GM04503 (cell line): ENCODE data around the gene PYURF.

Experiments
- DNase-seq: peaks from one replicate; pipeline ENCODE4 v3.0.0-alpha.2; 2012; ENCODE audit warnings: low read depth

Gene PYURF

GRCh38 chr4:88511236-88511635 is 12.3 kb downstream of the PYURF start:
- DNase-seq, result no peak

- no peak for DNase-seq
Measured at GRCh38 chr4:88503344-88503743, 20.2 kb downstream of the PYURF start.

DNA sequence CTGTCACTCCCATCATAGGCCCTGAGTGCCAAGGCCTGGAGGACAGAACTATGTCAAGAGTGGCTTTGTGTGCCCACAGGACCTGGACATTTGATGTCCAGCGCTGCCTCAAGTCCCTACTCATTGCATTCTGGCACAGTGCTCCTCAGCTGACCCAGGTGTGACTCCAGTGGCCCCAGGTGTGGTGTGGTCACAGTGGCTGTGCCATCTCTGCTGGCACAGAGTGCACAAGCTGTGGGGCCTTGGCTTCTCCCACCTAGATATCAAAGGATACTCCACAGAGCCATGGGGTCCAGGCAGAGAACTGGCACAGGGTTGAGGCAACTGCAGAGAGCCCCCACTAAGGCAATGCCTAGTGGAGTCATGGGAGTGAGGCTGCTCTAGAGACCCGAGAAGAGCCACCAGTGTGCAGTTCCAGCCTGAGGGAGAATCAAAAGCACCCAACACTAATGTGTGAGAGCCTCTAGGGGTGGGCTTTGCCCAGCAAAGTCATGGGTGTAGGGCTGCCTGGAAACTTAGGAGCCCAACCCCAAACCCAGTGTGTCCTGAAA is 25.6 kb downstream of the PYURF start:
- DNase-seq, result no peak

- DNase-seq, result no peak
Measured at GRCh38 chr4:88489100-88489761, 34.3 kb downstream of the PYURF start.

- DNase-seq, result no peak
Measured at GRCh38 chr4:88481537-88481936, 42.0 kb downstream of the PYURF start.

DNA sequence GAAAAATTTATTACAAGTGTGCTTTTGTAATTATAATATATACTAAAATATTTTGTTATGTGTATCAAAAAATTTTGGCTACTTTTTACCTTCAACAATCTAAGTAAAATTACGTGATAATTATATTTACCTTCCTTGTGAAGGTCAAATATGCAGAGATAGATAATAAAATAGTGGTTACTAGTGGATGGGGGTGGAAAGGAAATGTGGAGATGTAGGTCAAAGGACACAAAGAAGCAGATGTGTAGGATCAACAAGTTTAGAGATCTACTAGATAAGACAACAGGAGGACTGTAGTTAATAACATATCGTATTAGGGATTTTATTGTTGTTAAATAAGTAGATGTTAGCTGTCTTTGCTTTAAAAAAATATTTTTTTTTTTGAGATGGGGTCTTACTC is 45.3 kb downstream of the PYURF start:
- DNase-seq, result no peak

- no peak for DNase-seq
Measured at GRCh38 chr4:88477229-88477860, 46.2 kb downstream of the PYURF start.
